K562 (cell line): ENCODE results near the gene SND1. TPM values are rescaled to one million over a fixed set of nuclear protein-coding genes. Genes with fewer than 3 reads are reported as not detected.

Source experiments
- CCNT2 ChIP-seq: IDR thresholded peaks from 2 replicates; pipeline ENCODE4 v1.6.1; 2011; ENCODE audit warnings: borderline replicate concordance, low read depth, mild to moderate bottlenecking, moderate library complexity, mixed read lengths, low read length; ENCODE audit not compliant: insufficient read length; ENCODE audit errors: extremely low read depth
- FIP1L1 ChIP-seq: fragments of 200-400 bp; formaldehyde crosslinking; IDR thresholded peaks from 2 replicates; pipeline ENCODE4 v1.6.1; 2018; ENCODE audit warnings: mild to moderate bottlenecking, low read depth, low read length; ENCODE audit not compliant: poor library complexity, severe bottlenecking
- HIVEP1 ChIP-seq: fragments of 250-450 bp; sonication (Bioruptor Pico); IDR thresholded peaks from 2 replicates; pipeline ENCODE4 v1.4.0; 2020; ENCODE audit warnings: mild to moderate bottlenecking
- MYNN ChIP-seq, 2 experiments: sonication (generic); formaldehyde crosslinking in 1 of 2; IDR thresholded peaks; 2 replicates each; pipeline versions ENCODE4 v1.5.0 to v1.6.1; 2016 to 2020; ENCODE audit warnings: antibody characterized with exemption in 1 of 2, missing genetic modification reagents in 1 of 2
- NRF1 ChIP-seq, 2 experiments: fragments of 450-650 bp; IDR thresholded peaks in 1 of 2; conservative IDR thresholded peaks in 1 of 2; 2 replicates each; pipeline ENCODE4 v1.6.1; 2014; ENCODE audit warnings: mild to moderate bottlenecking in 2 of 2
- RBFOX2 ChIP-seq: fragments of 200-400 bp; formaldehyde crosslinking; IDR thresholded peaks from 2 replicates; pipeline ENCODE4 v1.6.1; 2017; ENCODE audit warnings: low read depth, mild to moderate bottlenecking, low read length, moderate library complexity
- ZFX ChIP-seq: sonication (generic); formaldehyde crosslinking; IDR thresholded peaks from 2 replicates; pipeline ENCODE4 v1.8.0; 2022; ENCODE audit warnings: mild to moderate bottlenecking, missing genetic modification reagents, moderate library complexity
- ZSCAN32 ChIP-seq: fragments of 450-650 bp; formaldehyde crosslinking; IDR thresholded peaks from 2 replicates; pipeline ENCODE4 v1.4.0; 2020; ENCODE audit warnings: mild to moderate bottlenecking, moderate library complexity
- polyA plus RNA-seq, 8 experiments: library from polyadenylated mRNA; depleted of rRNA in 4 of 8; stranded (reverse) in 5 of 8; unstranded in 3 of 8; fragments of >200 nt; fragmentation: Nextera tagmentation in 2 of 8; fragmentation: Illumina TruSeq in 1 of 8; extraction: Ambion mirVana in 2 of 8; extraction: Trizol in 1 of 8; gene quantifications; 2 replicates each; pipeline versions ENCODE4 v1.2.1 to v1.2.3, GENCODE V29; 2011 to 2014; ENCODE audit warnings: inconsistent platforms in 1 of 8, missing spikeins in 1 of 8
- total RNA-seq, 7 experiments: library from RNA; depleted of rRNA in 6 of 7; stranded (reverse); fragments of >200 nt in 6 of 7; fragmentation: Illumina TruSeq in 2 of 7; extraction: Trizol in 2 of 7; gene quantifications; 2 replicates each; pipeline versions ENCODE4 v1.2.1 to v1.2.3, GENCODE V29; 2011 to 2021; ENCODE audit warnings: low replicate concordance in 1 of 7
- TF ChIP-seq, protein P1 (sequence below): conservative IDR thresholded peaks from 2 replicates; pipeline ENCODE4 v1.6.1; 2011; ENCODE audit warnings: low read depth, mild to moderate bottlenecking, low read length; ENCODE audit not compliant: control insufficient read depth

Gene SND1
- total and polyA plus RNA-seq, 9 of the 15 experiments (the other 6 are each of a cell fraction or from before 2014, with no cell fraction given): 46.5 to 307 (median 191) TPM

GRCh38 chr7:127782075-127782474, 130.1 kb downstream of the SND1 start (continued):
- TF ChIP-seq HIVEP1 (no peak), NRF1 (conservative IDR thresholded peaks at IDR 0.05 in 1 of 2, IDR thresholded peaks at IDR 0.05 in 1 of 2) (no peak), RBFOX2 (no peak), FIP1L1 (no peak), ZFX (CRISPR knock-in tag) (0 out of 2 replicates have a peak, but pooled peaks have one; percentile 17), CCNT2 (no peak), ZSCAN32 (CRISPR knock-in tag) (no peak), MYNN (IDR thresholded peaks at IDR 0.05) (no peak), MYNN (CRISPR knock-in tag; IDR thresholded peaks at IDR 0.05) (no peak)
- TF ChIP-seq, protein P1, sequence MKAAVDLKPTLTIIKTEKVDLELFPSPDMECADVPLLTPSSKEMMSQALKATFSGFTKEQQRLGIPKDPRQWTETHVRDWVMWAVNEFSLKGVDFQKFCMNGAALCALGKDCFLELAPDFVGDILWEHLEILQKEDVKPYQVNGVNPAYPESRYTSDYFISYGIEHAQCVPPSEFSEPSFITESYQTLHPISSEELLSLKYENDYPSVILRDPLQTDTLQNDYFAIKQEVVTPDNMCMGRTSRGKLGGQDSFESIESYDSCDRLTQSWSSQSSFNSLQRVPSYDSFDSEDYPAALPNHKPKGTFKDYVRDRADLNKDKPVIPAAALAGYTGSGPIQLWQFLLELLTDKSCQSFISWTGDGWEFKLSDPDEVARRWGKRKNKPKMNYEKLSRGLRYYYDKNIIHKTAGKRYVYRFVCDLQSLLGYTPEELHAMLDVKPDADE: no peak
